ENCODE measurements around the gene RILPL1. TPM values are rescaled to one million over a fixed set of nuclear protein-coding genes. Genes with fewer than 3 reads are reported as not detected.

RILPL1 gene
- total RNA-seq, 4 donors from 2014 or later, result 10.8 to 46.1 (median 24.3) TPM

DNA sequence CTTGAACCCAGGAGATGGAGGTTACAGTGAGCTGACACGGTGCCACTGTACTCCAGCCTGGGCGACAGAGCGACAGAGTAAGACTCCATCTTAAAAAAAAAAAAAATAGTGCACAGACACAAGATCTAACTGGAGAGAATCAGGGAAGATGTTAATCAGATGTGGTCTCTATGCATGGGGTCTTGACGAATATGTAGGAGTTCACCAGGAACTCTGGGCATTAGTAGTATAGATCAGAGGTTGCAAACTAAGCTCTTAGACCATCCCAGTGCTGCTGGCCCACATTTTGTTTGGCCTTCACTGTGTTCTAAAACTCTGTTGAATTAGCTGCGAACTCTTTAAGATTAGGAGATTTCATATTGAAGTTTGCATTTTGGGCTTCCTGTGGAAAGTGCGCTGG lies 43.9 kb downstream of the RILPL1 start:
- Histone ChIP-seq H3K4me1 (no peaks in the 10 kb centered on the region), H3K36me3 (peaks cover 0 to 52% of the 10 kb centered on the region in 2 donors), H3K9me3 (no peaks in the 10 kb centered on the region), H3K27ac (no peak overlapping the region), H3K4me3 (no peak overlapping the region), H3K27me3 (no peaks in the 10 kb centered on the region)
- no peak for ATAC-seq
- no peak for TF ChIP-seq POLR2AphosphoS5 (IDR thresholded peaks at IDR 0.05)
- no peak for TF ChIP-seq CTCF (IDR thresholded peaks at IDR 0.05)
- TF ChIP-seq EP300 (IDR thresholded peaks at IDR 0.05), result no peak
- no peak for TF ChIP-seq POLR2A (IDR thresholded peaks at IDR 0.05)
- WGBS, 2 donors (ENCODE audit: low coverage in 1 of 2), result 90 to 98% methylated on average over 6 of the region's 6 CpGs

DNA sequence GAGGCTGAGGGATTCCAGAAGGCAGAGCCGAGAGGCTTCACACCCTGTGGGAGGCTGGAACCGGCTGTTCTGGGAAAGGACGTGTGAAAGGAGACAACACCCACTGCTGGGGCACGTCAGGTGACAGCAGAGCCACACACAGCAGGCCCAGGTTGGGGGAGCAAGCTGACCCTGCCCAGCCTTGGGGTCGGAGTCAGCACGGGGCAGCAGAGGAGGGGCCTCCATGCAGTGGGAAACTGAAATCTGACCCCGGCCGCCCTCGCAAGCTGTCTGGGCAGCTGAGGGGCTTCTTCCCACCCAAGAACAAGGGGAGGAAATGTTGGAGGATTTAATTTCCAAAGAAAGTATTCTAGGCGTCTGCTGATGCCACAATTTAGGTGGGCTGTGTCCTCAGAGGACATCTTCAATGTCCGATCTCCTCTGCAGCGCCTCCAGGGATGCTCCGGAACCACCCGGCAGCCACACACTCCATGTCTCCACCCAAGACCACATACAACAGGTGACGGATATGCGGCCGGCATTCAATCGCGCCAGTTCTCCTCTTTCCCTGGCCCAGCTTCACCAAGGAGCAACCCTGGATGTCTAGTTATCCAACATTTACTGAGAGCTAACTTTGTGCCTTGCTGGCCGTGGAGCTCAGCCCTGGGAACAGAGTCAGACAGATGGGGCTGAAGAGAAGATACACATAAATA lies 44.8 kb downstream of the RILPL1 start:
- ATAC-seq, result no peak
- H3K27me3 ChIP-seq, result no peaks in the 10 kb centered on the region
- no peaks in the 10 kb centered on the region for H3K4me1 ChIP-seq
- H3K4me3 ChIP-seq, result no peak overlapping the region
- no peak overlapping the region for H3K27ac ChIP-seq
- no peaks in the 10 kb centered on the region for H3K9me3 ChIP-seq
- WGBS, 2 donors (ENCODE audit: low coverage in 1 of 2), result 75 to 79% methylated on average over 6 to 9 of the region's 20 CpGs
- no peak for TF ChIP-seq POLR2AphosphoS5 (IDR thresholded peaks at IDR 0.05)
- no peak for TF ChIP-seq POLR2A (IDR thresholded peaks at IDR 0.05)
- TF ChIP-seq EP300 (IDR thresholded peaks at IDR 0.05), result no peak
- TF ChIP-seq CTCF (IDR thresholded peaks at IDR 0.05), result no peak
- H3K36me3 ChIP-seq, result peaks cover 0 to 53% of the 10 kb centered on the region in 2 donors

- Histone ChIP-seq H3K36me3 (peaks cover 0 to 60% of the 10 kb centered on the region in 2 donors), H3K9me3 (no peaks in the 10 kb centered on the region), H3K27me3 (no peaks in the 10 kb centered on the region), H3K27ac (no peak overlapping the region), H3K4me1 (no peaks in the 10 kb centered on the region), H3K4me3 (no peak overlapping the region)
- no CpG with 5 or more reads among the region's 6 CpGs for WGBS, 2 donors (ENCODE audit: low coverage in 1 of 2)
- ATAC-seq, result no peak
- TF ChIP-seq CTCF (IDR thresholded peaks at IDR 0.05), result no peak
- no peak for TF ChIP-seq POLR2AphosphoS5 (IDR thresholded peaks at IDR 0.05)
- TF ChIP-seq POLR2A (IDR thresholded peaks at IDR 0.05), result no peak
- no peak for TF ChIP-seq EP300 (IDR thresholded peaks at IDR 0.05)
Measured at GRCh38 chr12:123487428-123487827, 46.1 kb downstream of the RILPL1 start.

GRCh38 chr12:123485756-123486155 lies 47.8 kb downstream of the RILPL1 start:
- Histone ChIP-seq H3K4me3 (no peak overlapping the region), H3K4me1 (peaks cover 0 to 3% (median 0%) of the 10 kb centered on the region in 3 donors), H3K36me3 (peaks cover 0 to 59% of the 10 kb centered on the region in 2 donors), H3K9me3 (no peaks in the 10 kb centered on the region), H3K27me3 (no peaks in the 10 kb centered on the region), H3K27ac (no peak overlapping the region)
- ATAC-seq, result no peak
- 75 to 78% methylated on average over 6 to 10 of the region's 14 CpGs for WGBS, 2 donors (ENCODE audit: low coverage in 1 of 2)
- TF ChIP-seq CTCF (IDR thresholded peaks at IDR 0.05) (no peak), POLR2A (IDR thresholded peaks at IDR 0.05) (no peak), POLR2AphosphoS5 (IDR thresholded peaks at IDR 0.05) (no peak), EP300 (IDR thresholded peaks at IDR 0.05) (no peak)

- Histone ChIP-seq H3K4me3 (no peak overlapping the region), H3K27ac (no peak overlapping the region), H3K9me3 (no peaks in the 10 kb centered on the region), H3K27me3 (no peaks in the 10 kb centered on the region), H3K4me1 (peaks cover 0 to 9% (median 0%) of the 10 kb centered on the region in 3 donors), H3K36me3 (peaks cover 0 to 57% of the 10 kb centered on the region in 2 donors)
- TF ChIP-seq POLR2A (IDR thresholded peaks at IDR 0.05), result no peak
- no peak for TF ChIP-seq EP300 (IDR thresholded peaks at IDR 0.05)
- no peak for TF ChIP-seq CTCF (IDR thresholded peaks at IDR 0.05)
- no peak for TF ChIP-seq POLR2AphosphoS5 (IDR thresholded peaks at IDR 0.05)
- WGBS, 2 donors (ENCODE audit: low coverage in 1 of 2), result 100% methylated on average over 1 of the region's 18 CpGs; no CpG with 5 or more reads in 1 of the 2 donors
- no peak for ATAC-seq
Measured at GRCh38 chr12:123483602-123484248, 49.8 kb downstream of the RILPL1 start.

Measured in gastroesophageal sphincter (tissue), 4 donors.